ENCODE data around the gene PRPF31.
A peak's percentile ranks its signal among the peaks of the same experiment; 100 is the strongest.
"Not testable (repeated sequence)": the region's sequence is repeated elsewhere in the genome, so short reads cannot be mapped to it uniquely, and the experiment has no call there.

PRPF31 gene

GRCh38 chr19:54164369-54165068, 49.0 kb downstream of the PRPF31 start:
- DNase-seq: no peak

GRCh38 chr19:54165222-54165621, 49.7 kb downstream of the PRPF31 start:
- no peak for DNase-seq

- DNase-seq: no peak
Observed at GRCh38 chr19:54168174-54168917, 52.8 kb downstream of the PRPF31 start.

- no peak for DNase-seq
Observed at GRCh38 chr19:54169149-54169740, 53.7 kb downstream of the PRPF31 start.

- not testable (repeated sequence) for DNase-seq
Observed at GRCh38 chr19:54171736-54172431, 56.3 kb downstream of the PRPF31 start.

GRCh38 chr19:54172471-54173358, 57.2 kb downstream of the PRPF31 start, which contains the start of gene TMC4:
TSS of gene TMC4 (minus strand) at chr19:54173160. CDS start at chr19:54173117, 43 bp downstream.
- DNase-seq: no peak

GRCh38 chr19:54173359-54173699, 57.8 kb downstream of the PRPF31 start:
- no peak for DNase-seq

GRCh38 chr19:54173951-54174834, 58.6 kb downstream of the PRPF31 start:
- DNase-seq: no peak

GRCh38 chr19:54178581-54179261, 63.2 kb downstream of the PRPF31 start:
- DNase-seq: no peak

GRCh38 chr19:54179262-54179852, 63.8 kb downstream of the PRPF31 start:
- no peak for DNase-seq

GRCh38 chr19:54179921-54180461, 64.4 kb downstream of the PRPF31 start:
- peak; percentile 52 for DNase-seq

GRCh38 chr19:54180691-54181091, 65.1 kb downstream of the PRPF31 start:
- DNase-seq: no peak

Measured in NCI-H1417 treated with DMSO at 0.1 percent for 48 hours (cell line).